Calu3 (cell line): ENCODE results near the gene PTPRG. TPM values are rescaled to one million over a fixed set of nuclear protein-coding genes. Genes with fewer than 3 reads are reported as not detected.

Experiments used
- BruUV-seq: library from RNA; stranded (reverse); fragments of 400-500 nt; replicated peaks from 2 replicates; lab custom pipeline; 2021; lab: Mats Ljungman, UMichigan
- CTCF ChIA-PET: fragments of 300-600 bp; sonication (Branson Sonifier 250); formaldehyde crosslinking; loops from one replicate; lab custom pipeline; 2022; ENCODE audit warnings: antibody characterized with exemption; lab: Charles Lee
- DNase-seq: peaks from one replicate; pipeline ENCODE4 v3.0.0; 2022
- H3K27ac Mint-ChIP-seq: one replicate; pipeline ENCODE4 v1.8.0; 2022; ENCODE audit warnings: mixed read lengths; ENCODE audit not compliant: unreplicated experiment
- H3K27me3 Mint-ChIP-seq: one replicate; pipeline ENCODE4 v1.8.0; 2022; ENCODE audit warnings: mixed read lengths; ENCODE audit not compliant: unreplicated experiment
- H3K36me3 Mint-ChIP-seq: one replicate; pipeline ENCODE4 v1.8.0; 2022; ENCODE audit warnings: mild to moderate bottlenecking, moderate library complexity, mixed read lengths; ENCODE audit not compliant: insufficient read depth, unreplicated experiment
- H3K4me1 Mint-ChIP-seq: one replicate; pipeline ENCODE4 v1.8.0; 2022; ENCODE audit warnings: mild to moderate bottlenecking, low read depth, mixed read lengths; ENCODE audit not compliant: unreplicated experiment
- H3K4me3 Mint-ChIP-seq: one replicate; pipeline ENCODE4 v1.8.0; 2022; ENCODE audit warnings: mild to moderate bottlenecking, low read depth, moderate library complexity, mixed read lengths; ENCODE audit not compliant: unreplicated experiment
- H3K9me3 Mint-ChIP-seq: one replicate; pipeline ENCODE4 v1.8.0; 2022; ENCODE audit warnings: low read depth, mixed read lengths; ENCODE audit not compliant: unreplicated experiment
- CTCF ChIP-seq: fragments of 200-600 bp; IDR thresholded peaks from one replicate; pipeline ENCODE4 v1.8.0; 2022; ENCODE audit warnings: antibody characterized with exemption; ENCODE audit not compliant: unreplicated experiment
- intact Hi-C: fragments of 100-400 bp; cut with micrococcal nuclease; formaldehyde crosslinking; loops from one replicate; pipeline ENCODE4 v1.10.0; 2022; ENCODE audit not compliant: unreplicated experiment
- total RNA-seq: library from RNA; stranded (reverse); gene quantifications from 2 replicates; pipeline ENCODE4 v1.2.3, GENCODE V29; 2022

The PTPRG gene
- total RNA-seq, 1 experiment from 2014 or later: 0.35 TPM

DNA sequence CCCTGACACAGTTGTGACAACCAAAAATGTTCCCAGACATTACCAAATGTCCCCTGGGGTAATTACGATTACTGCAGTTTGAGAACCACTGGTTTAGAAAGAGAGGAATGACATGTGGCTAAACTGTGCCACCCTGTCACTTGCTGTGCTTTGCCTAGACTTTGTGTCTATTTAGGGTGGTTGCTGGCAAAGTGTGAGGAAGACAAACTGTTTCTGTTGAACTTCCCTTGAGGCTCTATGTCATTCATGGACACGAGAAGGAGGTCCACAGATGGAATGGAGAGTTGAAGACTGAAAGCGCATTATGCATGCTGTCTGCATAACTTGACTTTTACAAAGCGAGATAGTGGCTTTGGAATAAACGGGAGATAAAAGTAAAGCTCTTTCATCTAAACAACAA lies 495.3 kb downstream of the PTPRG start:
- no peak for TF ChIP-seq CTCF
- DNase-seq: no peak
- intact Hi-C loops: no loop called here
- Mint-ChIP-seq H3K27ac (no peak overlapping the region), H3K36me3 (no peaks in the 10 kb centered on the region), H3K4me1 (no peaks in the 10 kb centered on the region), H3K27me3 (no peaks in the 10 kb centered on the region), H3K9me3 (peaks cover 6% of the 10 kb centered on the region), H3K4me3 (no peak overlapping the region)
- no TSS peak for BruUV-seq
- CTCF ChIA-PET: no interaction called here

DNA sequence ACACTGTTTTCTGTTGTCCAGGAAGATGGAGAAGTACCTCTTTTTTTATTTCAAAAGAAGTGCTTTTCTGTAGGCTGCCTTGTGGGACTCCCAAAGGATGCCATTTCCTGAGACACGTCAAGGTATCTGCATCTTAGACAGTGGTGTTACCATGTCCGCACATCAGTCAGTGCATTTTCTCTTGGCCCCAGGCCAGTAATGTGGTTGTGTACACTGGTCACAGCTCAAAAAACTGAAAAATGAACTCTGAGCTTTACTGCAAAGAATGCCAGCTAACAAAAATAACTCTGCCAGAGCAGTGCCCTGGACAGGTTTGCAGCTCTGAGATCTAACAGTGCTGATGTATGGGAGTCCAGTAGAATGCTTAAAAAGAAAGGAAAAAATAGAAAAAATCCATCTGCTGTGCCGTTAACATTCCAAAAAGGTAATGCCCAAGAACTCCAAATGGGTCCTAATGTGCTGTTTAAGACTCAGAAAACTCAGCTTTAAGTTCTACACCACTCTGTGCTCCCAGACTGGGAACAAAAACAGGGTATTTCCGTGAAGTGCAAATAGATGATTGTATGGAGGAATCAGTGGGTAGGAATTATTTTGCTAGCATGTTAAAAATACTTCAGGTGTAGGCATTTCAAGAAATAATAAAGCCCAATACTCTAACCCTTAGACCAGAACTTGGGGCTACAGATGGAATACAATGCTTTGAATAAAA lies 496.1 kb downstream of the PTPRG start:
- no peaks in the 10 kb centered on the region for H3K27me3 Mint-ChIP-seq
- CTCF ChIA-PET: no interaction called here
- H3K27ac Mint-ChIP-seq: no peak overlapping the region
- H3K9me3 Mint-ChIP-seq: peaks cover 6% of the 10 kb centered on the region
- TF ChIP-seq CTCF: no peak
- DNase-seq: no peak
- no TSS peak for BruUV-seq
- no peak overlapping the region for H3K4me3 Mint-ChIP-seq
- no peaks in the 10 kb centered on the region for H3K36me3 Mint-ChIP-seq
- H3K4me1 Mint-ChIP-seq: no peaks in the 10 kb centered on the region
- intact Hi-C loops: no loop called here

GRCh38 chr3:62065985-62066693 lies 504.8 kb downstream of the PTPRG start:
- intact Hi-C loops: no loop called here
- no peak overlapping the region for H3K4me3 Mint-ChIP-seq
- H3K9me3 Mint-ChIP-seq: peaks cover 5% of the 10 kb centered on the region
- DNase-seq: no peak
- no peaks in the 10 kb centered on the region for H3K4me1 Mint-ChIP-seq
- no peak for TF ChIP-seq CTCF
- no peaks in the 10 kb centered on the region for H3K36me3 Mint-ChIP-seq
- CTCF ChIA-PET: no interaction called here
- no TSS peak for BruUV-seq
- no peak overlapping the region for H3K27ac Mint-ChIP-seq
- H3K27me3 Mint-ChIP-seq: no peaks in the 10 kb centered on the region

GRCh38 chr3:62068337-62068736 lies 507.0 kb downstream of the PTPRG start:
- CTCF ChIA-PET: no interaction called here
- no peak overlapping the region for H3K27ac Mint-ChIP-seq
- peaks cover 13% of the 10 kb centered on the region for H3K9me3 Mint-ChIP-seq
- intact Hi-C loops: no loop called here
- no peaks in the 10 kb centered on the region for H3K4me1 Mint-ChIP-seq
- BruUV-seq: no TSS peak
- no peaks in the 10 kb centered on the region for H3K27me3 Mint-ChIP-seq
- TF ChIP-seq CTCF: no peak
- H3K36me3 Mint-ChIP-seq: no peaks in the 10 kb centered on the region
- DNase-seq: no peak
- H3K4me3 Mint-ChIP-seq: no peak overlapping the region
